GM20000 (cell line): ENCODE measurements around the gene NAA60.
"Not testable (repeated sequence)": the region's sequence is repeated elsewhere in the genome, so short reads cannot be mapped to it uniquely, and the experiment has no call there.

ENCODE experiments used
- DNase-seq: peaks from one replicate; pipeline ENCODE4 v3.0.0; 2012; ENCODE audit warnings: low spot score
- CTCF ChIP-seq: IDR thresholded peaks from 2 replicates; pipeline ENCODE4 v1.5.1; 2012; ENCODE audit warnings: mild to moderate bottlenecking, control low read depth; ENCODE audit errors: extremely low read depth, missing control alignments

NAA60 gene

GRCh38 chr16:3472878-3473595 is 29.6 kb downstream of the NAA60 start:
- no peak for TF ChIP-seq CTCF

GRCh38 chr16:3473596-3473943 is 30.1 kb downstream of the NAA60 start:
- DNase-seq = not testable (repeated sequence)

More at GRCh38 chr16:3472878-3473595, 29.6 kb downstream of the NAA60 start:
- no peak for DNase-seq

- TF ChIP-seq CTCF = no peak
- DNase-seq = no peak
Measured at GRCh38 chr16:3474136-3474779, 30.8 kb downstream of the NAA60 start.

- DNase-seq = not testable (repeated sequence)
Measured at GRCh38 chr16:3474870-3475269, 31.4 kb downstream of the NAA60 start.

GRCh38 chr16:3475604-3476375 is 32.3 kb downstream of the NAA60 start:
- no peak for TF ChIP-seq CTCF
- DNase-seq = no peak

GRCh38 chr16:3476409-3476808 is 32.9 kb downstream of the NAA60 start:
- TF ChIP-seq CTCF = no peak
- no peak for DNase-seq

GRCh38 chr16:3478242-3478925 is 34.9 kb downstream of the NAA60 start:
- DNase-seq = no peak
- no peak for TF ChIP-seq CTCF

GRCh38 chr16:3479654-3480216 is 36.3 kb downstream of the NAA60 start:
- no peak for TF ChIP-seq CTCF
- DNase-seq = no peak
